PFSK-1 (cell line): Measurements from ENCODE around the gene B3GALT6.

Experiments used
- POLR2AphosphoS5 ChIP-seq: IDR thresholded peaks from 2 replicates; pipeline ENCODE4 v1.6.1; 2012; ENCODE audit warnings: low read depth, mild to moderate bottlenecking, control low read depth, low read length, moderate library complexity
- SIN3A ChIP-seq: IDR thresholded peaks from 2 replicates; pipeline ENCODE4 v1.6.1; 2012; ENCODE audit warnings: mild to moderate bottlenecking, low read length, moderate library complexity, borderline replicate concordance; ENCODE audit not compliant: insufficient read depth
- TF ChIP-seq, protein P1 (sequence below), 2 experiments: IDR thresholded peaks; 2 replicates each; pipeline versions ENCODE4 v1.6.1 to v1.8.0; 2011 to 2012; ENCODE audit warnings: low read depth in 2 of 2, low read length in 2 of 2, control low read depth in 1 of 2, inconsistent platforms in 1 of 2, mild to moderate bottlenecking in 1 of 2, moderate library complexity in 1 of 2; ENCODE audit not compliant: insufficient read depth in 1 of 2

DNA sequence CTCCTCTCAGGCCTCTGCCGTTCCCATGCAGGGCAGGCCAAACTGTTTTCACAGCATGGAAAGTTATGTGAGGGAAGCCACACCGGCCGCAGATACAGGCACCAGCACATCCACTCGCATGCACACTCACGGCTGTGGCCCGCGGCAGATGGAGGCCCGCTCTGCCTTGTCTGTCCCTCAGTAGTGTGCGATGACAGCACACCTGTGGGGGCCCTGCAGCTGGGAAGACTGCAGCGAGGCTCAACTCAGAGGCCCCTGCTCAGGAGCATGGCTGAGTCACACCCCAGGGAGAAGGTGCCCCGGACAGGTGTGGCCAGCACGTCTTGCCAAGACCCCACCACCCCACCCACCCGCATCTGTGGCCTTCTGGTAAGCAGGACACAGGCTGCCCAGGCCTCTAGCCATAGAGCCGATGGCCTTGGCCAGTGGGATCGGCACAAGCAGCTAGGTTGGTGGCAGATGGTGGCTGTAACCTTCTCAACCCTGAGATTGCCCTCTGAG lies 42.9 kb downstream of the B3GALT6 start:
- TF ChIP-seq POLR2AphosphoS5 (no peak), SIN3A (no peak)
- TF ChIP-seq, protein P1, sequence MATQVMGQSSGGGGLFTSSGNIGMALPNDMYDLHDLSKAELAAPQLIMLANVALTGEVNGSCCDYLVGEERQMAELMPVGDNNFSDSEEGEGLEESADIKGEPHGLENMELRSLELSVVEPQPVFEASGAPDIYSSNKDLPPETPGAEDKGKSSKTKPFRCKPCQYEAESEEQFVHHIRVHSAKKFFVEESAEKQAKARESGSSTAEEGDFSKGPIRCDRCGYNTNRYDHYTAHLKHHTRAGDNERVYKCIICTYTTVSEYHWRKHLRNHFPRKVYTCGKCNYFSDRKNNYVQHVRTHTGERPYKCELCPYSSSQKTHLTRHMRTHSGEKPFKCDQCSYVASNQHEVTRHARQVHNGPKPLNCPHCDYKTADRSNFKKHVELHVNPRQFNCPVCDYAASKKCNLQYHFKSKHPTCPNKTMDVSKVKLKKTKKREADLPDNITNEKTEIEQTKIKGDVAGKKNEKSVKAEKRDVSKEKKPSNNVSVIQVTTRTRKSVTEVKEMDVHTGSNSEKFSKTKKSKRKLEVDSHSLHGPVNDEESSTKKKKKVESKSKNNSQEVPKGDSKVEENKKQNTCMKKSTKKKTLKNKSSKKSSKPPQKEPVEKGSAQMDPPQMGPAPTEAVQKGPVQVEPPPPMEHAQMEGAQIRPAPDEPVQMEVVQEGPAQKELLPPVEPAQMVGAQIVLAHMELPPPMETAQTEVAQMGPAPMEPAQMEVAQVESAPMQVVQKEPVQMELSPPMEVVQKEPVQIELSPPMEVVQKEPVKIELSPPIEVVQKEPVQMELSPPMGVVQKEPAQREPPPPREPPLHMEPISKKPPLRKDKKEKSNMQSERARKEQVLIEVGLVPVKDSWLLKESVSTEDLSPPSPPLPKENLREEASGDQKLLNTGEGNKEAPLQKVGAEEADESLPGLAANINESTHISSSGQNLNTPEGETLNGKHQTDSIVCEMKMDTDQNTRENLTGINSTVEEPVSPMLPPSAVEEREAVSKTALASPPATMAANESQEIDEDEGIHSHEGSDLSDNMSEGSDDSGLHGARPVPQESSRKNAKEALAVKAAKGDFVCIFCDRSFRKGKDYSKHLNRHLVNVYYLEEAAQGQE (IDR thresholded peaks at IDR 0.05; ENCODE audit: insufficient read depth in 1 of 2, low read depth in 2 of 2, low read length in 2 of 2): no peak
